Posterior vena cava (tissue), 2 donors: ENCODE results near the gene A4GALT. TPM values are rescaled to one million over a fixed set of nuclear protein-coding genes. Genes with fewer than 3 reads are reported as not detected.

Experiments used
- DNase-seq: peaks from one replicate; pipeline ENCODE4 v3.0.0-alpha.2; 2020; ENCODE audit warnings: low spot score
- intact Hi-C, 2 donors: fragments of 100-400 bp; cut with DNase I; formaldehyde crosslinking; loops; one replicate each; pipeline versions ENCODE4 v1.14.1 to v1.14.2; 2022 to 2023
- total RNA-seq, 2 donors: library from RNA; stranded (reverse); fragmentation: NEBNext Ultra II Directional; extraction: Animal tissue kit (Norgen Biotek cat#: 25700); gene quantifications; one replicate each; pipeline ENCODE4 v1.2.1, GENCODE V29; 2021
- donor health status: DM: yes; HTN: yes; CAD: no.
- donor health status: DM: yes; HTN: yes; CAD: no.

A4GALT gene
- total RNA-seq, 2 donors from 2014 or later: 42.2 to 59.8 TPM

DNA sequence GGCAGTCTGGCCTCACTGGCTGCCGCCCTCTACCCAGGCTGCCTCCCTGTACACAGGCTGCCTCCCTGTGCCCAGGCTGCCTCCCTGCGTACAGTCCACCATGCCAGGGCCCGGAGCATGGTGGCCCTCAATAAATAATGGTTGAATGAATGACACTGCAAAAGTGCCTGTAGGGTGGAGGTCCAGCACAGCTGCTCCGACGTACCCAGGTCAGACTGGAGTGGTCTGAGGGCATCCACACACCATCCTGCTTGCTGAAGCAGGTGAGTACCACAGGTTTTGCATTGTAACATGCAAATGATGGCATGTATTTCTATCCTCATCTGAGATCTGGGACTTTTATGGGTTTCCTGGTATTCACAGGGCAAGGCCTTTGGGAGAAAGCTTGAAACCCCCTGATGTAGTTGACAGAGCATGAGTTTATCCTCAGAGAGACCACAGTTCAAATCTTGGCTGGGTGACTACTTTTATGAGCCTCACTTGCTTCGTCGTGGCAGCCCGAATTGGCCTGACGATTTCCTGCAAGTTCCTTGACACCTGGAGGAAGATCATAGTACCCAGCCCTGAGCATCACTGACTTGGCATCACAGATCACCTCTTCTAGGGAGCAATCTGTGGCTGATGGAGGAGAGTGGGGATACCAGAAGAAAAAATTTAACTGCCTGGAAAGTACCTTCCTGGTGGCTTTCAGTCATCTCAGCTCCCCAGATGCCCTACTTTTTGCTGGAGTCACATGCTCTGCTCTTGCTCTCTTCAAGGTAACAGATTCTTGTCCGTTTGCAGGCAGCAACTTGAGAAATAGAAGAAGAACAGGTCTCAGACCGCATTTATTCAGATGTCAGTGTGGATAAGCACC, 55.5 kb downstream of the A4GALT start:
- intact Hi-C loops: loop anchor here in 1 of 2 donors (10.0 kb wide), 1 partner anchor 130 kb away; no protein-coding TSS in a partner anchor
- DNase-seq: no peak

DNA sequence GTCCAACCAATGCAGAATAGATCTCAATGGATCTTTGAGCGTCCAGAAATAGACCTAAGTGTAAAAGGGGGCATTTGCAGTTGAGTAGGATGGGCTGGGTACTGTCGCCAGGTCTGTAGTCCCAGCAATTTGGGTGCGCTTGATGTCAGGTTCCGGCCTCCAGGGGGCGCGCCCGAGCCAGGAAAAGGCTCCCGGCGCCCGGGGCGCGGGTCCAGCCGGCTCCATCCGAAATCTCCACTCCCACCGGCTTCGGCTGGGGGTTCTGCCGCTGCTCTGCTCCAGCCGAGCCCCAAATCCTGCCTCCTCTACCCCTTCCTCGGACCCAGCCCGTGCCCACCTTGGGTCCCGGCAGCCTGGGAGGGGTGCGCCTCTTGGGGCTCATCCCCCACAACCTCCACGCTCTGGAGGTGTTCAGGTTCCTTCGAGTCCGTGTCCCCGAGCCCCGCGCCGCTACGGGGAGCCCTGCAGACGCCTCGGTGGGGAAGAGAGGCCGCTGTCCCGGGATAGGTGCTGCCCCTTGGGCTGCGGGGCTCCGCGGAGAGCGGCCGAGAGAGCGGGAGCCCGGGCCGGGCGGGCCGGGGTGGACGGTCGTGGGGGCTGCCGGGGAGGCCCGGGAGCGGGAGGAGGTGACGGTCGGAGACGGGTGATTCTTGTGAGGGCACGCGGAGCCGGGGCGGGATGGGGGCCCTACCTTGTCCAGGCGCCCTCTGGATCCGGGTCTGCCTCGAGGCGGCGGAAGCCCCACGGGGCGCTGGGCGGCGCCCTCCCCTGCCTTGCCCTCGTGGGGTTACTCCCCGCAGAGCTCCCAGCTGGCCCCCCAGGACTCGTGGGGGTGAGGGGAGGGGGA, 58.5 kb downstream of the A4GALT start:
- peak; percentile 95 for DNase-seq
- intact Hi-C loops: loop anchor here in 1 of 2 donors (10.0 kb wide), 1 partner anchor 133 kb away; no protein-coding TSS in a partner anchor

DNA sequence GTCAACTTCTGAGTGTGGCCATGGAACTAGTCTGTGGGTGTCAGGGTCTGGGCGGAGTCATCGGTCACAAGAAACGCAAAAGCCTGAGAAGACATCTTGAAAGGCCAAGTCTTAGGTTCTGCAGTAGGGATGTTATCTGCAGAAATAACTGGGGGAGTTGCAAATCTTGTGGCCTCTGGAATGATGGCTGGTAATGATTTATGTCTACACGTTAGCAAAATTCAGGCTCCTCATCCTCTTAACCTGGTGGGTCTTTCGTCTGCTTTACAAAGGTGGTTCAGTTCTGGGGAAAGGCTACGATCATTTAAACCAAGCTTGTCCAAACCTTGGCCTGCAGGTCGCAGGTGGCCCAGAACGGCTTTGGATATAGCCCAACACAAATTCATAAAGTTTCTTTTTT, 64.1 kb downstream of the A4GALT start:
- no peak for DNase-seq
- intact Hi-C loops: no loop called here

DNA sequence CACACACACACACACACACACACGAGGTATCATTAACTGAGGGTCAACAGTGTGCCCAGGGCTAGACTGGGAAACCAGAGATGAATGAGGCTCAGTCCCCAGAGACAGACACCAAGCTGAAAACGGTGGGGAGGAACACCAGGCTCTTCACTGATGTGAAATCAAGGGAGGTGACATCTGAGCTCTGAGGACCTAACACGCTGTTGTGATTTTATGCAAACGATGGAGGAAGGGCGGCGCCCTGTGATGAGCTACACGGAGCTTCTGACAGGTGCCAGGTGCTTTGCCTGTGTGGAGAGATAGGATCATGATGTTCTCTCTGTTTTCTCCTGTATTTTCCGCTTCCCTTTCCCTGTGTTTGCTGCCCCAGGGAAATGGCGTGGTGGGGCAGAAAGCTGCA, 65.0 kb downstream of the A4GALT start:
- intact Hi-C loops: no loop called here
- no peak for DNase-seq

DNA sequence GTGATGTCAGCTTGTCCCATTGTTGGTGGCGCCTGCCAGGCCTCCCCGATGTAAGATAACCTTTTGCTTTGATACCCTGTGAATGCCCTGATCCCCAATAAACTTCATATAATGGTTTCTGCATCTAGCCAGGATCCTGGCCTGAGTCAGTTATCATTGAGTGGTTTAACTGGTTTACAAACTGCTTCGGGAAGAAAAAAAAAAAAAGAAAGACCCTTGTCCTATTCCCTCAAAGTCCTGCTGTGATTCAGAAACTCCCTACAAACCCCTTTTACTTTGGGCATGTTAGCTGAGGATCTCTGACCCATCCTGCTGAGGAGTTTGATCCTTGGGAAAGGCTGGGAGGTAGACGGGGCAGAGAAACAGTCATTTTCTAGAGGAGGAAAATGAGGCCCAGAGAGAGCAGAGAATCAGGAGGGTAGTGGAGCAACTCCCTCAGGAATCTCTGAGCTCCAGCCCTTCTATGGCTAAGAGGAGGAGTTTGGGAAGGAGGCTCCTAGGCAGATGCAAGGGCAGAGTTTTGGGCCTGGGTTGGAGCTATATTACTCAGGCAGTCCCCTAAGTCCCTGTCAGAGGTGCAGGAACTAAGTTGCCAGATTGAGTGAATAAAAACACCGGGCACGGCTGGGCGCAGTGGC, 66.1 kb downstream of the A4GALT start:
- DNase-seq: no peak

DNA sequence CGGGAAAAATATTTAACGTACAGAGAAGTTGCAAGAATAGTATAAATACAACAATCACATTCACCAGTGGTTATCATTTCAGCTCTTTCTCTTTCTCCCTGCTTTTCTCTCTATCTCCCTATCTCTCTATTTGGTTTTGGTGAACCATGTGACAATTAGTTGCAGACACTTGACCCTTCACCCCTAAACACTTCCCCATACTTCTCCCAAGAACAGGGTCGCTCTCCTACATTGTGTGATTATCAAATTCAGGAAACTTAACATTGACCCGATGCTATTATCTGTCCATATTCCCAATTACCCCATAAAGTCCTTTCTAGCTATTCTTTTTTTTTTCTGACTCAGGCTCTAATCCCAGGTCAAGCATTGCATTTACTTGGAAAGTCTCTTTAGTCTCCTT, 66.7 kb downstream of the A4GALT start:
- no peak for DNase-seq
- intact Hi-C loops: no loop called here

More for the DNA sequence above, 66.1 kb downstream of the A4GALT start:
- intact Hi-C loops: no loop called here

DNA sequence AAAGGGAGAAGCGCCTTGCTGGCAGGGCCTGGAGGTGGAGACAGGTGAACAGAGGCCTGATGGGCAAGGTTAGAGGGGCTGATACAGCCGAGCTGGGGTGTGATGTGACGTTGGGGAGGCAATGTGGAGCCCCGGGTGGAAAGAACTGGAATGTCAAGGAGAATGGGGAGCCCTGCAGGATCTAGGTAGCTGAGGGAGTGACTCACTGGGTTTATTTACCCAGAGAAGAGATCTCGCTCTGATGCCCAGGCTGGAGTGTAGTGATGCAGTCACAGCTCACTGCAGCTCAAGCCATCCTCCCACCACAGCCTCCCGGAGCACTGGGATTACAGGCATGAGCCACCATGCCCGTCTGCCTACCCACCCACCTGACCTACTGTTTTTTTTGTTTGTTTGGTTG, 69.5 kb downstream of the A4GALT start:
- no peak for DNase-seq
- intact Hi-C loops: no loop called here

DNA sequence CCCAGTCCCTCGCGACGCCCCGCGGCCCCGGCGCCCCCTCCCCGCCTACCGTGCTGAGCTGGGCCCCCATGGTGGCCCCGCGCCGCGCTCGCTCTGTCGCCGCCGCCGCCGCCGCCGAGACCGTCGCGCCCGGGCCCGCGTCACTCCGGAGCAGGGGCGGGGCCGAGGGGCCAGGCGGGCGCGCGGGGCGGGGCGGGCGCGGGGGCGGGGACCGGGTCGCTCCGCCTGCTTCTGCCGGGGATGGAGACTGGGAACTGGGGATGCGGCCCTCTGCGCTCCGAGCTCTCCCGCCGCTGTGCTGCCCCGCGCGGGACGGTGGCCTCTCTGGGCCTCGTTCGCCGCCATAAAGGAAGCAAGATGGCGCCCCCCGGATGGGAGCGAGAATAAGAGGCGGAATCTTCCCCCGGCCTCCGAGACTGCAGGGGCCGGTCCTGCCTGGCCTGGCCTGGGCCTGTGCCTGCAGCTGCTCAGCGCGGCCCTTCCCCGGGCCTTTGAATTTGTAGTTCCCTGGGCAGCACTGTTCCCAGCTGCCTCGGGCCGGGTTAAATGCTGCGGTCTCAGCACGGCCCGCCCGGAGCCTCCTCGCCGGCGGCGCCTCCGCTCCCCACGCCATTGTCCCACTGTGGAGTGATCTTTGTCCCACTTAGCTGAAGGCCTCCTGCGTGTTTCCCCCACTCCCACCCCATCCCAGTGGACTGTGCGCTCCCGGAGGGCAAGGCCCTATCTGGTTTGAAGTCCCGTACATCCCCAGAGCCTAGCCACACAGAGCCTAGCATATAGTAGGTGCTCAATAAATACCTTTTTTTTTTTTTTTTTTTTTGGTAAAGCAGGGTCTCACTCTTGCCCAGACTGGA, 71.2 kb downstream of the A4GALT start, which contains the start of gene CYB5R3:
Gene CYB5R3 (minus strand): TSS at position 147 of the 854 bp plus-strand sequence. CDS start 77 bp downstream, at position 70.
- peak; percentile 95 for DNase-seq
- intact Hi-C loops: no loop called here

DNA sequence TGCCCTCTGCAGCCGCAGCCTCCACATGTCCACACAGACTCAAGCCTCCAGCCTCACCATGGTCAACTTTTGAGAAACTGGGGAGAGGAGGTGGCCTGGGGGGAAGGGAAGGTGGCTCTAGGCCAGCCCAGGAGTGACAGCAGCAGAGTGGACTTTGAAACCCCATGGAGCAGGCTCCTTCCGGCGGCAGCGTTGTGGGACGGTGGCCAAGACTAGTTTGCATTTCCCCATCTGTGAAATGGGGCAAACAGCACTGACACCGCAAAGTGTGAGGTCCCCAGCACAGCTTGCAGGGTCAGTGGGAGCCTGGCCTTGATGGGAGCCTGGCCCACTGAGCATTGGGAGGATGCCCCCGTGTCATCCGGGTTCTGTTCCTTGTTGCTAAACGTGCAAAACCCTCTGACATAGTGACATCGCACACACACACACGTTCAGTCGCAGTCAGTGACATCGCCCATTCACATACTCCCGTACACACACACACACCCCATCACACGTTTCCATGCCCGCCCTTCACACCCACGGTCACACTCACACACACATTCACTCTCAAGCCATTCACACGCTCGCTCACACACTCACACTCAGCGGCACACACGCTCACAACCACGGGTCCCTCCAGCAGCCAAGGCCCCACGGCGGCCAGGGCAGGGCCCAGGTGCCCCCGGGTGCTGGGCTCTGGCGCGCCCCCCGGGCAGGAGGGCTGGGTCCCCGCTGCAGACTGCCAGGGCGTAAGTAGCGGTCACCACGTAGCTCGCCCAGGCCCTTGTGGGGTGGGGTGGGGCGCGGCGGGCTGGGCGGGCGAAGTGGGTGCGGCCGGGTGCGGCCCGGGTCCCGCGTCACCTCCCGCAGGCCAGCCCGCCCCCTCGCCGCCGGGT, 72.1 kb downstream of the A4GALT start:
- intact Hi-C loops: no loop called here
- DNase-seq: peak; percentile 87

DNA sequence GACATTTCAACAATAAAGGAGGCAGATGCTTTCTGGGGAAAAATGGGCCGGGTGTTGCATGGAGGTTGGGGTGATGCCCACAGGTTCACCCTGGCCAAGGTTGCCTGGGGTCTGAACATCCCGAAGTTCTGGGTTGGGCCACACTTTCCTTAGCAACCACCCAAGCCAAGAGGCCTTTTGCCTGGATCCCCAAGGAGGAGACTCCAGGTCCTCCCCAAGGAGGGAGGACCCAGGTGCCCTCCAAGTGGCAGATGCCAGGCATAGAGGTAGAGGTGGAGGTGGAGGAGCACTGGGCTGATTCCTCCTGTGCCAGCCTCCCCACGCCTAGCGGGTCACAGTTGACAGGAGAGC, 72.7 kb downstream of the A4GALT start:
- intact Hi-C loops: no loop called here
- DNase-seq: no peak

DNA sequence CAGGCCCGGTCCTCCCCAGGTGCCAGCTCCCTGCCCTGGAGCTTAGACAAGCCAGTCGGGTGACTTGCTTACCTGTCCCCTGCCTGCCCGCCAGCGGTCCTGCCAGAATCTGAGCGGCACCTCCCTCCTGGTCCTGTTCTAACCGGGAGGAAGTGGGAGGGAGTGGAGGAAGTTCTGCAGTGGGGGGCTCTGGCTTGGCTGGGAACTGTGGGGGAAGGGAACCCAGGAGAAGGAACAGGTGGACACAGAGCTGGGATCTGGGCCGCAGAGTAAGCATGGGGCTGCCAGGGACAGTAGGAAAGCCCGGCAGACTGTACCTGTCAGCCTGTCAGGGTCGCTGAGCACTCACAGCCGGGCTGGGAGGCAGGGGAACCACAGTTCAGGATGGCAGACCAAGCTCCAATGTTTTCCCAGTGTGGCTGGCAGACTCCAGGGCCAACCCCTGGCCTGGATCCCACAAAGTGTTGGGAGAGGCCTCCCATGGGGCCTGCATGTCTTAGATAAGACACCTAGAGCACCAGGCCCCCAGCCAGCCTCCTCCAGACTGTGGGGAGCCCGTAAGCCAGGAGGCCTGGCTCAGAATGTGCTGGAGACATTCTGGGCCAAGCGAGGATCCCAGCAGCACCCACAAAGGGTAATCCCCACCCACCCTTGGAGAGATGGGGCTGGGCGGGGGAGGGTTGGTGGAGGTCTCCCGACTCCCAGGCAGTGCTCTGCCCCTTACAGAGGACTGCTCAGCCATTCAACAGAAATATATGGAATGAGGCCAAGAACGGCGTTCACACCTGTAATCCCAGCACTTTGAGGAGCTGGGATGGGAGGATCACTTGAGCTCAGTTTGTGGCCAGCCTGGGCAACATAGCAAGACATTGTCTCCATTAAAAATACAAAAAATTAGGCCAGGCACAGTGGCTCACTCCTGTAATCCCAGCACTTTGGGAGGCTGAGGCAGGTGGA, 73.8 kb downstream of the A4GALT start:
- DNase-seq: no peak
- intact Hi-C loops: no loop called here

DNA sequence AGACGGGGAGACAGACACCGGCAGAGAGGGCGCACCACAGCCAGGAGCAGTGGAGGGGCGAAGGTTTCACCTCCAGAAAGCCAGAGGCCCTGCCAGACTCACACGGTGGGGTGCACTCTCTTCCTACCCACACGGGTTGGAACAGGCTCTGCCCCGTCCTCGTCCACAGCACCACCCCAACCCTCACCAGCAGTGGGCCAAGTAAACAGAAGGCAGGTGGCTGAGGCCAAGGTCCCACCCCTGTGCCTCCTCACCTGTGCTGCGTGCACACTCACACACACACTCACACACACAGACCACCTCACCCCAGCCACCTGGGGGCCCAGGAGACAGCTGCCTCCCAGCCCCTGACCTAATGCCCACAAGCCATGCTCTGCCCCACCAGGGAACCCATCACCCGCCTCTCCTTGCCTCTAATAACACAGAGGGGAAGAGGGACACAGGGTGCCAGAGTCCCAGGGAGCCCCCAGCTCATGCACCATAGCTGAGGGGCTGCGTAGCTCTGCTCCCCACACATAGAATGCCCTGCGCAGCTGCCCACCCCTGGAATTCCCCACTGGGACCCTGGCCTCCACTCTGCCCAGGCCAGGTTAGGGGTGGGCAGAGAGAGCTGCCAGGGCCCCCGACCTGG, 74.6 kb downstream of the A4GALT start:
- DNase-seq: no peak
- intact Hi-C loops: no loop called here

DNA sequence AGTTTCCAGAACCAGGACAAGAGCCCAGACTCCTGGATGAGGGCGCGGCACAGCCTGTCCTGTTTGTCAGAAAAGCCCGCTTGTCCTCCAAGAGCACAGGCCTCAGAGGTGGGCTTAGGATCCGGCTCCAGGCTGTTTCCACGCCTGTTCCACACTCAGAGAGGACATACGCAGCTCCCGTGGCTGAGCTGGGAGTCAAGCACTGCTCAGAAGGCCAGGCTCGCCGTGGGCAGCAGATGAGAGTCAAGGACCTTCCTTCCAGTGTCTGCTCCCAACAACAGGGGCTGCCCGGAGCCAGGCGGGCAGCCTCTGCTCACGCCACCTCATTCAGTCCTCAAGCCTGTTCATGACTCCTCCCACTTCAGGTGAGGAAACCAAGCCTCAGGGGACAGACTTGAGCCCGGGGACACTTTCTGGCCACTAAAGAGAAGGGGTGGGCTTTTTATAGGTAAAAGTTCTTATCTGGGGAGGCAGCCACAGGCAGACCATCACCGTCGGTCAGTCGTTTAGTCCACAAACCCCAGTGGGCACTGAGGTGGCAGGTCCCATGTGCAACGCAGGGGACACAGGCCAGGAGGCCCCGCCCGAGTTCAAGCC, 75.2 kb downstream of the A4GALT start:
- intact Hi-C loops: no loop called here

DNA sequence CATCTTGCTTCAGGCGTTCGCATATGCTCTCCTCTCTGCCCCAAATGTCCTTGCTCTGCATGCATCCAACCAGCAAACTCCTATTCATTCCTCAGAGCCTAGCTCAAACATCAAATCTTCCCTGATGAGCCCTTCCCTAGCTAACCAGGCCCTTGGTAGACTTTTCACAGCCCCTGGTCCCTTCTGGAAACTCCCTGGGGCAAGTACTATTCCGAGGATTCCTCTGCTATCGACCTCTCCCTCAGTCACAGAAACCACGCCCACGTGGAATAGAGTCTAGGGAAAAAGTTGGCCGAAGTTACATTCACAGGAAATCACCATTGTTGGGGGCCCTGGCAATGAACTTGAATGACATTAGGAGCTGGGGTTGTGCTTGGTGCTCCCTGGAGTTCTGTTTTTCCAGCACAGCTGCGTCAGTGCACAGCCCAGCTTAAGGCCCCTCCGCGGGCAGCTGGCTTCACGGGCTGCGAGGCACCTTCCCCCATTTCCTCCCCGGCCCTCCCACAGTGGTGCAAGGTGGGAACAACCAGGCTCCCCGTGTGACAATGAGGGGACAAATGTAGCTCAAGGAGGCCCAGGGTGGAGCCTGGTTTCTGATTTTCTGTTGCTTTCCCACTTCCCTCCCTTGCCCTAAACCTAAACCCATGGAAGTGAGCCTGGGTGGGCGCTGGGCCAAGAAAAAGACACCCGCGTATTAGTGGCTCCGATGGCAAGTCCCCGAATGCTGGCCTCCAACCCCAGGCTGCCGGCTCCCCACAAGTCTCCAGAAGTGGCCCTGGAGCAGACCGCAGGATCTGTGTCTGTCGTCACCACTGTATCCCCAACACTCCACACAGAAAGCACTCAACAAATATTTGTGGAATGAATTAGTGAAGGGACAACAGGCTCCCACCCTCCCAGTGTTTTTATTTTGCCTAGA, 76.0 kb downstream of the A4GALT start:
- DNase-seq: no peak
- intact Hi-C loops: no loop called here

More for the DNA sequence above, 75.2 kb downstream of the A4GALT start:
- DNase-seq: no peak
